Measurements from ENCODE around the gene TSEN34. TPM values are rescaled to one million over a fixed set of nuclear protein-coding genes. Genes with fewer than 3 reads are reported as not detected.
"Not testable (repeated sequence)": the region's sequence is repeated elsewhere in the genome, so short reads cannot be mapped to it uniquely, and the experiment has no call there.

TSEN34 gene
- total RNA-seq, 1 donor from 2014 or later = 52.3 TPM

- no peaks in the 10 kb centered on the region for H3K4me1 ChIP-seq
- no peaks in the 10 kb centered on the region for H3K36me3 ChIP-seq
- no peaks in the 10 kb centered on the region for H3K27me3 ChIP-seq
- no peak for DNase-seq (ENCODE audit: extremely low spot score in 2 of 2)
- intact Hi-C loops (cut with DNase I) = no loop called here
- H3K4me3 ChIP-seq = no peak overlapping the region
- TF ChIP-seq POLR2A (IDR thresholded peaks at IDR 0.05) (no peak), POLR2AphosphoS5 (IDR thresholded peaks at IDR 0.05; ENCODE audit: insufficient read depth in 1 of 2, low read depth in 1 of 2) (no peak), CTCF (IDR thresholded peaks at IDR 0.05) (no peak)
- no peaks in the 10 kb centered on the region for H3K9me3 ChIP-seq
- no peak overlapping the region for H3K27ac ChIP-seq
These were observed 28.0 kb downstream of the TSEN34 start for GRCh38 chr19:54218960-54219661.

- intact Hi-C loops (cut with DNase I); H3K4me1 ChIP-seq; DNase-seq (ENCODE audit: extremely low spot score in 2 of 2); H3K27ac ChIP-seq; H3K4me3 ChIP-seq; H3K36me3 ChIP-seq; H3K9me3 ChIP-seq; H3K27me3 ChIP-seq: not testable (repeated sequence)
These were observed 28.6 kb downstream of the TSEN34 start for GRCh38 chr19:54219702-54220101.

GRCh38 chr19:54221947-54222346 lies 30.8 kb downstream of the TSEN34 start:
- H3K27ac ChIP-seq; H3K27me3 ChIP-seq; intact Hi-C loops (cut with DNase I); H3K4me1 ChIP-seq; DNase-seq (ENCODE audit: extremely low spot score in 2 of 2); H3K4me3 ChIP-seq; H3K9me3 ChIP-seq; H3K36me3 ChIP-seq: not testable (repeated sequence)

GRCh38 chr19:54222474-54223276 lies 31.6 kb downstream of the TSEN34 start, which contains the start of gene LILRB3:
TSS of gene LILRB3 (minus strand) at chr19:54223007. CDS start at chr19:54222976, 31 bp downstream.
- H3K4me3 ChIP-seq; H3K4me1 ChIP-seq; intact Hi-C loops (cut with DNase I); H3K27ac ChIP-seq; DNase-seq (ENCODE audit: extremely low spot score in 2 of 2); H3K9me3 ChIP-seq; H3K36me3 ChIP-seq; H3K27me3 ChIP-seq: not testable (repeated sequence)

- intact Hi-C loops (cut with DNase I) = not testable (repeated sequence)
These were observed 32.3 kb downstream of the TSEN34 start for GRCh38 chr19:54223277-54223936.

GRCh38 chr19:54223937-54224281 lies 32.8 kb downstream of the TSEN34 start:
- H3K27ac ChIP-seq; H3K4me1 ChIP-seq; DNase-seq (ENCODE audit: extremely low spot score in 2 of 2); H3K36me3 ChIP-seq; H3K9me3 ChIP-seq; H3K4me3 ChIP-seq; intact Hi-C loops (cut with DNase I); H3K27me3 ChIP-seq: not testable (repeated sequence)

More at GRCh38 chr19:54223277-54223936, 32.3 kb downstream of the TSEN34 start:
- H3K9me3 ChIP-seq; H3K36me3 ChIP-seq; H3K27me3 ChIP-seq; H3K4me3 ChIP-seq; DNase-seq (ENCODE audit: extremely low spot score in 2 of 2); H3K4me1 ChIP-seq; H3K27ac ChIP-seq: not testable (repeated sequence)

- H3K9me3 ChIP-seq; H3K4me3 ChIP-seq; H3K4me1 ChIP-seq; H3K27ac ChIP-seq; intact Hi-C loops (cut with DNase I); H3K27me3 ChIP-seq; H3K36me3 ChIP-seq; DNase-seq (ENCODE audit: extremely low spot score in 2 of 2): not testable (repeated sequence)
These were observed 33.5 kb downstream of the TSEN34 start for GRCh38 chr19:54224619-54225018.

GRCh38 chr19:54229146-54229545 lies 38.0 kb downstream of the TSEN34 start:
- Histone ChIP-seq H3K9me3 (no peaks in the 10 kb centered on the region), H3K36me3 (no peaks in the 10 kb centered on the region), H3K27me3 (no peaks in the 10 kb centered on the region), H3K4me3 (no peak overlapping the region), H3K4me1 (no peaks in the 10 kb centered on the region), H3K27ac (no peak overlapping the region)
- intact Hi-C loops (cut with DNase I) = no loop called here
- no peak for TF ChIP-seq POLR2AphosphoS5 (IDR thresholded peaks at IDR 0.05; ENCODE audit: insufficient read depth in 1 of 2, low read depth in 1 of 2)
- no peak for TF ChIP-seq CTCF (IDR thresholded peaks at IDR 0.05)
- TF ChIP-seq POLR2A (IDR thresholded peaks at IDR 0.05) = no peak
- no peak for DNase-seq (ENCODE audit: extremely low spot score in 2 of 2)
